NCI-H2196 (cell line): ENCODE results near the gene CTNNA1.

Source experiments
- DNase-seq: peaks from one replicate; lab custom pipeline; 2025; ENCODE audit not compliant: unreplicated experiment; lab: John Stamatoyannopoulos, UW

The CTNNA1 gene

GRCh38 chr5:138979684-138980280 is 226.6 kb downstream of the CTNNA1 start:
- no peak for DNase-seq

GRCh38 chr5:138980441-138980840 is 227.2 kb downstream of the CTNNA1 start:
- no peak for DNase-seq

- no peak for DNase-seq
Measured at GRCh38 chr5:138981131-138981530, 227.9 kb downstream of the CTNNA1 start.

- DNase-seq = no peak
Measured at GRCh38 chr5:138981586-138981985, 228.4 kb downstream of the CTNNA1 start.

GRCh38 chr5:138983984-138984383 is 230.8 kb downstream of the CTNNA1 start:
- DNase-seq = no peak
